ENCODE results near the gene DDX56.
"Not testable (repeated sequence)": the region's sequence is repeated elsewhere in the genome, so short reads cannot be mapped to it uniquely, and the experiment has no call there.

Gene DDX56

GRCh38 chr7:44607141-44608068, 33.7 kb upstream of the DDX56 start:
- H3K4me3 ChIP-seq (ENCODE audit: low read depth, low read length): peak overlapping the region; percentile 89
- no peak for TF ChIP-seq CTCF (IDR thresholded peaks at IDR 0.05; ENCODE audit: low read depth, low read length)

- no peak for TF ChIP-seq CTCF (IDR thresholded peaks at IDR 0.05; ENCODE audit: low read depth, low read length)
- peak within 1 kb of the TSS; percentile 89 for H3K4me3 ChIP-seq (ENCODE audit: low read depth, low read length)
Measured at GRCh38 chr7:44606341-44607140, 32.8 kb upstream of the DDX56 start, which contains the start of gene OGDH. TSS of gene OGDH (plus strand) at chr7:44606627. CDS start at chr7:44624344, 17,717 bp downstream.

- no peak for TF ChIP-seq CTCF (IDR thresholded peaks at IDR 0.05; ENCODE audit: low read depth, low read length)
- H3K4me3 ChIP-seq (ENCODE audit: low read depth, low read length): no peak overlapping the region
Measured at GRCh38 chr7:44604941-44605340, 31.2 kb upstream of the DDX56 start.

DNA sequence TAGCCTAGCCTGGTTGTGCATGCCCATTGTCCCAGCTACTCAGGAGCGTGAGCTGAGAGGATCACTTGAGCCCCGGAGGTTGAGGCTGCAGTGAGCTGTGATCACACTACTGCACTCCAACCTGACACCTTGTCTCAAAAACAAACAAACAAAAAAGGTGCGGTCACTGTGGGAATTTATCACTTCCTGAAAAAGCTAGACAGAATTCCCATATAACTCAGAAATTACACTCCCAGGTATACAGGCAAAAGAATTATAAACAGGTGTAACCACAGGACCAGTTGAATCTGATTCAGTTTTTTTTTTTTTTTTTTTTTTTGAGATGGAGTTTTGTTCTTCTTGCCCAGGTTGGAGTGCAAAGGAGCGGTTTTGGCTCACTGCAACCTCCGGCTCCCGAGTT, 29.5 kb upstream of the DDX56 start:
- no peak overlapping the region for H3K4me3 ChIP-seq (ENCODE audit: low read depth, low read length)
- TF ChIP-seq CTCF (IDR thresholded peaks at IDR 0.05; ENCODE audit: low read depth, low read length): no peak

- TF ChIP-seq CTCF (IDR thresholded peaks at IDR 0.05; ENCODE audit: low read depth, low read length): no peak
- H3K4me3 ChIP-seq (ENCODE audit: low read depth, low read length): no peak overlapping the region
Measured at GRCh38 chr7:44602576-44602910, 28.8 kb upstream of the DDX56 start.

GRCh38 chr7:44599222-44599621, 25.5 kb upstream of the DDX56 start:
- TF ChIP-seq CTCF (IDR thresholded peaks at IDR 0.05; ENCODE audit: low read depth, low read length): no peak

GRCh38 chr7:44597181-44597580, 23.5 kb upstream of the DDX56 start:
- H3K4me3 ChIP-seq (ENCODE audit: low read depth, low read length): not testable (repeated sequence)

More at GRCh38 chr7:44599222-44599621, 25.5 kb upstream of the DDX56 start:
- H3K4me3 ChIP-seq (ENCODE audit: low read depth, low read length): no peak overlapping the region

All from WI38 (cell line).